Coronary artery (tissue), 2 donors: ENCODE data around the gene ZIM2.

Experiments
- DNase-seq: peaks from one replicate; pipeline ENCODE4 v3.0.0-alpha.2; 2017; ENCODE audit warnings: low spot score
- H3K27ac ChIP-seq, 2 donors: fragments of 200-600 bp; sonication (generic); one replicate each; pipeline ENCODE4 v1.5.1; 2016 to 2019
- H3K4me3 ChIP-seq: fragments of 200-600 bp; sonication (generic); 2 replicates; pipeline ENCODE4 v1.5.1; 2016; ENCODE audit warnings: mild to moderate bottlenecking, moderate library complexity
- CTCF ChIP-seq: fragments of 200-600 bp; sonication (generic); IDR thresholded peaks from one replicate; pipeline ENCODE4 v1.5.1; 2019; ENCODE audit warnings: antibody characterized with exemption

The ZIM2 gene

GRCh38 chr19:56760842-56761241 is 79.7 kb downstream of the ZIM2 start:
- no peak overlapping the region for H3K27ac ChIP-seq
- DNase-seq: no peak
- no peak for TF ChIP-seq CTCF
- H3K4me3 ChIP-seq: no peak overlapping the region

- no peak for TF ChIP-seq CTCF
- DNase-seq: no peak
- no peak overlapping the region for H3K27ac ChIP-seq
- H3K4me3 ChIP-seq: no peak overlapping the region
These were observed 81.0 kb downstream of the ZIM2 start for GRCh38 chr19:56759531-56759930.

- H3K4me3 ChIP-seq: no peak overlapping the region
- DNase-seq: no peak
- no peak overlapping the region for H3K27ac ChIP-seq
- TF ChIP-seq CTCF: no peak
These were observed 89.4 kb downstream of the ZIM2 start for GRCh38 chr19:56751078-56751489.

GRCh38 chr19:56750658-56751057 is 89.9 kb downstream of the ZIM2 start:
- H3K4me3 ChIP-seq: no peak overlapping the region
- no peak for TF ChIP-seq CTCF
- H3K27ac ChIP-seq: no peak overlapping the region
- no peak for DNase-seq

- no peak overlapping the region for H3K27ac ChIP-seq
- DNase-seq: no peak
- H3K4me3 ChIP-seq: peak overlapping the region; percentile 29
- peak; percentile 12 for TF ChIP-seq CTCF
These were observed 92.1 kb downstream of the ZIM2 start for GRCh38 chr19:56748378-56748777.

GRCh38 chr19:56746367-56746766 is 94.2 kb downstream of the ZIM2 start:
- no peak overlapping the region for H3K27ac ChIP-seq
- DNase-seq: no peak
- H3K4me3 ChIP-seq: no peak overlapping the region
- no peak for TF ChIP-seq CTCF

GRCh38 chr19:56740501-56740900 is 100.0 kb downstream of the ZIM2 start:
- DNase-seq: no peak

More at GRCh38 chr19:56740501-56740900, 100.0 kb downstream of the ZIM2 start:
- Histone ChIP-seq H3K27ac (no peak overlapping the region), H3K4me3 (no peak overlapping the region)
- no peak for TF ChIP-seq CTCF
